K562 (cell line): ENCODE measurements around the gene LRP1. TPM values are rescaled to one million over a fixed set of nuclear protein-coding genes. Genes with fewer than 3 reads are reported as not detected.

Source experiments
- ATAC-seq: fragments of 200-7000 bp; cut with Tn5 transposase; 3 replicates; pipeline ENCODE4 v1.9.1; 2020; ENCODE audit warnings: moderate library complexity
- BruUV-seq: library from RNA; stranded (reverse); fragments of 400-500 nt; replicated peaks from 2 replicates; lab custom pipeline; 2021; lab: Mats Ljungman, UMichigan
- CTCF ChIA-PET: fragments of 300-600 bp; formaldehyde crosslinking; extraction: SDS; loops from one replicate; lab custom pipeline; 2021; ENCODE audit warnings: low intra/inter-chr PET ratio; lab: Yijun Ruan, JAX
- POLR2A ChIA-PET: fragments of 300-600, 350-650 bp; sonication (Branson Sonifier 250); formaldehyde crosslinking; extraction: SDS; loops from one replicate; lab custom pipeline; 2021; ENCODE audit warnings: antibody characterized with exemption, inconsistent platforms; lab: Yijun Ruan, JAX
- DNase-seq, 4 experiments: peaks; one replicate each; pipeline versions ENCODE4 v3.0.0 to v3.0.0-alpha.2; 2011 to 2018; ENCODE audit warnings: low spot score in 3 of 4, mixed read lengths in 3 of 4; ENCODE audit errors: extremely low read depth in 1 of 4
- FAIRE-seq: peaks from 2 replicates; lab custom pipeline; 2011; peaks lifted over from hg19 to GRCh38; lab: Jason Lieb, UNC
- H2AFZ ChIP-seq: 2 replicates; pipeline ENCODE4 v1.6.0; 2011; ENCODE audit warnings: low read depth, low read length, control low read depth, inconsistent platforms
- H3K27ac ChIP-seq: fragments of 200-600 bp; 3 replicates; pipeline ENCODE4 v1.8.0; 2011; ENCODE audit warnings: low read depth, mild to moderate bottlenecking, control low read depth, inconsistent platforms, low read length, moderate library complexity, mixed read lengths; ENCODE audit errors: extremely low read depth
- H3K27me3 ChIP-seq, 2 experiments: fragments of 300-600 bp in 1 of 2; 2 replicates in 1 of 2; 3 replicates in 1 of 2; pipeline versions ENCODE4 v1.6.0 to v1.8.0; 2011; ENCODE audit warnings: inconsistent platforms in 2 of 2, low read length in 2 of 2, mild to moderate bottlenecking in 1 of 2, mixed read lengths in 1 of 2, moderate library complexity in 1 of 2; ENCODE audit not compliant: control insufficient read depth in 2 of 2, insufficient read depth in 2 of 2
- H3K36me3 ChIP-seq: fragments of 300-600 bp; 3 replicates; pipeline ENCODE4 v1.8.0; 2011; ENCODE audit warnings: mild to moderate bottlenecking, low read length, inconsistent platforms; ENCODE audit not compliant: control insufficient read depth, insufficient read depth
- H3K4me1 ChIP-seq, 2 experiments: fragments of 200-600 bp in 1 of 2; replicated peaks in 1 of 2; 2 replicates in 1 of 2; 3 replicates in 1 of 2; pipeline versions ENCODE4 v1.5.1 to v1.8.0; 2011; ENCODE audit warnings: inconsistent platforms in 2 of 2, low read length in 2 of 2, mild to moderate bottlenecking in 1 of 2, mixed read lengths in 1 of 2, moderate library complexity in 1 of 2; ENCODE audit not compliant: control insufficient read depth in 2 of 2, insufficient read depth in 2 of 2
- H3K4me2 ChIP-seq: 2 replicates; pipeline ENCODE4 v1.6.1; 2011; ENCODE audit warnings: low read length, control low read depth, inconsistent platforms, mixed read lengths; ENCODE audit not compliant: insufficient read depth
- H3K4me3 ChIP-seq: fragments of 200-600 bp; sonication (generic), shearing (Covaris generic); 2 replicates; pipeline ENCODE4 v1.5.1; 2016; ENCODE audit warnings: control low read depth, inconsistent platforms
- H3K79me2 ChIP-seq: fragments of 200-600 bp; 3 replicates; pipeline ENCODE4 v1.8.0; 2011; ENCODE audit warnings: low read length, inconsistent platforms; ENCODE audit not compliant: control insufficient read depth, insufficient read depth
- H3K9ac ChIP-seq, 2 experiments: 2 replicates each; pipeline versions ENCODE4 v1.6.0 to v1.6.1; 2011; ENCODE audit warnings: low read depth in 2 of 2, low read length in 2 of 2, control low read depth in 1 of 2, inconsistent platforms in 1 of 2, mild to moderate bottlenecking in 1 of 2, mixed read lengths in 1 of 2; ENCODE audit not compliant: insufficient read depth in 1 of 2
- H3K9me1 ChIP-seq: one replicate; pipeline ENCODE4 v1.6.0; 2011; ENCODE audit warnings: inconsistent platforms, mild to moderate bottlenecking, low read length, moderate library complexity; ENCODE audit not compliant: control insufficient read depth, insufficient read depth
- H3K9me3 ChIP-seq: replicated peaks from 2 replicates; pipeline ENCODE4 v1.5.1; 2011; ENCODE audit warnings: low read depth, low read length, inconsistent platforms; ENCODE audit not compliant: control insufficient read depth, insufficient read depth
- H4K20me1 ChIP-seq: replicated peaks from 2 replicates; pipeline ENCODE4 v1.6.1; 2011; ENCODE audit warnings: low read length, inconsistent platforms, mixed read lengths; ENCODE audit not compliant: control insufficient read depth, insufficient read depth
- CBX1 ChIP-seq: sonication (generic); IDR thresholded peaks from 2 replicates; pipeline ENCODE4 v1.6.1; 2016; ENCODE audit warnings: antibody characterized with exemption, low read depth, mild to moderate bottlenecking
- CBX5 ChIP-seq: IDR thresholded peaks from 2 replicates; pipeline ENCODE4 v1.6.1; 2014; ENCODE audit warnings: low read depth, borderline replicate concordance
- EGR1 ChIP-seq: fragments of 450-650 bp; conservative IDR thresholded peaks from 2 replicates; pipeline ENCODE4 v1.6.1; 2017; ENCODE audit warnings: mild to moderate bottlenecking
- EP400 ChIP-seq: fragments of 450-650 bp; IDR thresholded peaks from 2 replicates; pipeline ENCODE4 v1.6.1; 2017; ENCODE audit warnings: antibody characterized with exemption, mild to moderate bottlenecking, moderate library complexity
- ERF ChIP-seq: fragments of 450-650 bp; formaldehyde crosslinking; IDR thresholded peaks from 2 replicates; pipeline ENCODE4 v1.4.0; 2020; ENCODE audit warnings: mild to moderate bottlenecking, mixed read lengths
- JUND ChIP-seq, 2 experiments: IDR thresholded peaks; 2 replicates in 1 of 2; 3 replicates in 1 of 2; pipeline ENCODE4 v1.6.1; 2011; ENCODE audit warnings: borderline replicate concordance in 2 of 2, low read depth in 2 of 2, low read length in 2 of 2, improper control_type of control experiment in 1 of 2, missing biosample characterization in 1 of 2, missing genetic modification characterization in 1 of 2, missing genetic modification reagents in 1 of 2
- NFIC ChIP-seq: fragments of 450-650 bp; IDR thresholded peaks from 2 replicates; pipeline ENCODE4 v1.6.1; 2017; ENCODE audit warnings: mild to moderate bottlenecking, inconsistent platforms
- PCBP2 ChIP-seq: fragments of 200-400 bp; formaldehyde crosslinking; IDR thresholded peaks from 2 replicates; pipeline ENCODE4 v1.6.1; 2018; ENCODE audit warnings: low read length, low read depth, mild to moderate bottlenecking, moderate library complexity; ENCODE audit not compliant: poor library complexity, severe bottlenecking
- RAD21 ChIP-seq, 2 experiments: fragments of 250-450 bp in 1 of 2; fragments of 450-650 bp in 1 of 2; sonication (Bioruptor Pico) in 1 of 2; formaldehyde crosslinking in 1 of 2; IDR thresholded peaks in 1 of 2; conservative IDR thresholded peaks in 1 of 2; 2 replicates each; pipeline versions ENCODE4 v1.4.0 to v1.8.0; 2020 to 2022; ENCODE audit warnings: mild to moderate bottlenecking in 2 of 2, moderate library complexity in 1 of 2
- RBBP5 ChIP-seq: fragments of 200-600 bp; sonication (generic); IDR thresholded peaks from 2 replicates; pipeline ENCODE4 v1.6.1; 2012; ENCODE audit warnings: borderline replicate concordance, mild to moderate bottlenecking, low read length, control low read depth, inconsistent platforms; ENCODE audit not compliant: insufficient read depth, poor library complexity, severe bottlenecking
- SAP30 ChIP-seq: fragments of 200-600 bp; sonication (generic); IDR thresholded peaks from 2 replicates; pipeline ENCODE4 v1.6.1; 2012; ENCODE audit warnings: borderline replicate concordance, low read depth, mild to moderate bottlenecking, moderate library complexity, low read length, control low read depth, inconsistent platforms; ENCODE audit not compliant: insufficient read depth, poor library complexity, severe bottlenecking
- SIN3A ChIP-seq, 2 experiments: fragments of 150-350 bp in 1 of 2; IDR thresholded peaks; 2 replicates each; pipeline ENCODE4 v1.6.1; 2011 to 2016; ENCODE audit warnings: borderline replicate concordance in 2 of 2, low read depth in 2 of 2, low read length in 2 of 2, mild to moderate bottlenecking in 2 of 2, moderate library complexity in 2 of 2; ENCODE audit not compliant: control insufficient read depth in 1 of 2
- YY1 ChIP-seq, 3 experiments: IDR thresholded peaks; 2 replicates each; pipeline ENCODE4 v1.6.1; 2011; ENCODE audit warnings: low read length in 2 of 3, mild to moderate bottlenecking in 2 of 3, moderate library complexity in 2 of 3, borderline replicate concordance in 1 of 3, control low read depth in 1 of 3, low read depth in 1 of 3; ENCODE audit not compliant: insufficient read depth in 3 of 3, insufficient replicate concordance in 2 of 3, control insufficient read depth in 1 of 3, insufficient read length in 1 of 3; ENCODE audit errors: extremely low read depth in 1 of 3
- ZBTB17 ChIP-seq: fragments of 450-650 bp; formaldehyde crosslinking; IDR thresholded peaks from 2 replicates; pipeline ENCODE4 v1.4.0; 2020; ENCODE audit warnings: mild to moderate bottlenecking
- ZEB2 ChIP-seq: fragments of 450-650 bp; IDR thresholded peaks from 2 replicates; pipeline ENCODE4 v1.6.1; 2016
- ZFX ChIP-seq: sonication (generic); formaldehyde crosslinking; IDR thresholded peaks from 2 replicates; pipeline ENCODE4 v1.8.0; 2022; ENCODE audit warnings: mild to moderate bottlenecking, missing genetic modification reagents, moderate library complexity
- ZNF121 ChIP-seq: sonication (generic); formaldehyde crosslinking; conservative IDR thresholded peaks from 2 replicates; pipeline ENCODE4 v1.8.0; 2022; ENCODE audit warnings: missing genetic modification reagents
- WGBS: fragments of 100-300 bp; shearing (Covaris generic); methylation state at CpG from one replicate; pipeline ENCODE4 v1.1.6; 2016; ENCODE audit warnings: low coverage, mixed read lengths; ENCODE audit not compliant: insufficient coverage; ENCODE audit errors: missing lambda C conversion rate; 5-methylcytosine and 5-hydroxymethylcytosine counted together
- in situ Hi-C: fragments of 300-500 bp; cut with MboI; formaldehyde crosslinking; loops from 4 replicates; pipeline ENCODE4 v1.15.0; 2018; ENCODE audit warnings: inconsistent platforms, mixed read lengths
- intact Hi-C: fragments of 100-400 bp; cut with micrococcal nuclease; formaldehyde crosslinking; loops from 2 replicates; pipeline ENCODE4 v1.14.2; 2022
- polyA plus RNA-seq, 8 experiments: library from polyadenylated mRNA; depleted of rRNA in 4 of 8; stranded (reverse) in 5 of 8; unstranded in 3 of 8; fragments of >200 nt; fragmentation: Nextera tagmentation in 2 of 8; fragmentation: Illumina TruSeq in 1 of 8; extraction: Ambion mirVana in 2 of 8; extraction: Trizol in 1 of 8; gene quantifications; 2 replicates each; pipeline versions ENCODE4 v1.2.1 to v1.2.3, GENCODE V29; 2011 to 2014; ENCODE audit warnings: inconsistent platforms in 1 of 8, missing spikeins in 1 of 8
- total RNA-seq, 7 experiments: library from RNA; depleted of rRNA in 6 of 7; stranded (reverse); fragments of >200 nt in 6 of 7; fragmentation: Illumina TruSeq in 2 of 7; extraction: Trizol in 2 of 7; gene quantifications; 2 replicates each; pipeline versions ENCODE4 v1.2.1 to v1.2.3, GENCODE V29; 2011 to 2021; ENCODE audit warnings: low replicate concordance in 1 of 7
- TF ChIP-seq, protein P1 (sequence below), 2 experiments: fragments of 450-650 bp; conservative IDR thresholded peaks; 2 replicates each; pipeline ENCODE4 v1.6.1; 2017; ENCODE audit warnings: mild to moderate bottlenecking in 2 of 2, moderate library complexity in 2 of 2

LRP1 gene
- total and polyA plus RNA-seq, 9 of the 15 experiments (the other 6 are each of a cell fraction or from before 2014, with no cell fraction given), result 0.04 to 0.64 (median 0.19) TPM; not detected in 2

DNA sequence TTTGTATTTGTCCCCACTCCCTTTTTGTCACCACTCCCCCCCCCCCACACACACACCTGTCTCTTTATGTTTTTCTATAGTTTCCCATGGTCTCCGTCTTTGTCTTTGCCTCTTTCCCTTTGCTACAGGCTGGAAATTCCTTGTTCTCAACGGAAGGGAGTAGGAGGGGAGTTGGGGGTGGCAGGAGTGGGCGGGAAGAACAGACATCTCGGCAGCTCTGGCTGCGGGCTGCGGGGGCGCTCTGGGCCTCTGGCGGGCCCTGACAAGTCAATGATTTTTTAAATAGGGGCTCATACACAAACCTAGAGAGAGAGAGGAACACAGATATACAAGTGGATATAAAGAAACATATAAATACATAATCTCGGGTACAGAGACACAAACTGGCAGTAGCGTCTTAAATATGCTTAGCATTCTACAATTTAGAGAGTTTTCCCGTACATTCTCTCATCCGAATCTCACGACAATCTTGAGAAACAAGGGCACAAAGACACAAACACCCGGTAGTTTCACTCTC, 41.7 kb upstream of the LRP1 start:
- Histone ChIP-seq H3K27me3 (no peaks in the 10 kb centered on the region), H3K36me3 (peaks cover 10% of the 10 kb centered on the region; the same call in 1 of the 3 replicates), H3K9me1 (no peaks in the 10 kb centered on the region), H3K4me1 (peaks cover 29 to 54% of the 10 kb centered on the region in 2 experiments), H2AFZ (peak overlapping the region; percentile 84), H3K4me3 (peak overlapping the region; percentile 73), H3K9me3 (no peaks in the 10 kb centered on the region), H3K27ac (peak overlapping the region; percentile 93), H3K9ac (peak overlapping the region; percentile 93 to 98), H3K79me2 (peaks cover 29% of the 10 kb centered on the region), H3K4me2 (peak overlapping the region; percentile 81), H4K20me1 (peaks cover 5% of the 10 kb centered on the region; the same call in 1 of the 2 replicates)
- CTCF ChIA-PET, result no interaction called here
- intact Hi-C loops, result loop anchor here (10.0 kb wide), 1 partner anchor 452 kb away; the partner anchor contains the start of gene BAZ2A
- BruUV-seq, result TSS peak; percentile 81
- peak; percentile 42 for ATAC-seq
- POLR2A ChIA-PET, result interaction anchor here (0.6 to 0.7 kb wide), 2 partner anchors 95 to 373 kb away, joined by 3 read pairs; no protein-coding TSS in a partner anchor
- FAIRE-seq, result no peak
- 0% methylated on average over 14 of the region's 14 CpGs for WGBS
- in situ Hi-C loops, result no loop called here
- DNase-seq, result peak; percentile 62 to 83 (median 69)
- TF ChIP-seq CBX5 (no peak), YY1 (IDR thresholded peaks at IDR 0.05; ENCODE audit: borderline replicate concordance in 1 of 3, control insufficient read depth in 1 of 3, extremely low read depth in 1 of 3, insufficient read depth in 3 of 3, insufficient read length in 1 of 3, insufficient replicate concordance in 2 of 3, low read depth in 1 of 3, low read length in 2 of 3) (no peak), ZNF121 (CRISPR knock-in tag) (no peak), RAD21 (CRISPR knock-in tag; conservative IDR thresholded peaks at IDR 0.05 in 1 of 2, IDR thresholded peaks at IDR 0.05 in 1 of 2) (peak; percentile 10 to 25; a peak in 2 of 4 replicates), CBX1 (peak; percentile 12; the same call in 1 of the 2 replicates), PCBP2 (no peak), RBBP5 (peak; percentile 8), ZEB2 (0 out of 2 replicates have a peak, but pooled peaks have one; percentile 19), ERF (CRISPR knock-in tag) (0 out of 2 replicates have a peak, but pooled peaks have one; percentile 46), JUND (IDR thresholded peaks at IDR 0.05; ENCODE audit: borderline replicate concordance, low read depth, low read length) (0 out of 2 replicates have a peak, but pooled peaks have one; percentile 1), JUND (tag; IDR thresholded peaks at IDR 0.05; ENCODE audit: borderline replicate concordance, low read depth, low read length) (no peak), SIN3A (IDR thresholded peaks at IDR 0.05; ENCODE audit: borderline replicate concordance in 2 of 2, control insufficient read depth in 1 of 2, low read depth in 2 of 2, low read length in 2 of 2) (no peak), NFIC (0 out of 2 replicates have a peak, but pooled peaks have one; percentile 2), SAP30 (peak; percentile 26), EGR1 (peak; percentile 99), EP400 (peak; percentile 48; the same call in 1 of the 2 replicates), ZFX (CRISPR knock-in tag) (peak; percentile 47), ZBTB17 (CRISPR knock-in tag) (no peak)
- TF ChIP-seq, protein P1, sequence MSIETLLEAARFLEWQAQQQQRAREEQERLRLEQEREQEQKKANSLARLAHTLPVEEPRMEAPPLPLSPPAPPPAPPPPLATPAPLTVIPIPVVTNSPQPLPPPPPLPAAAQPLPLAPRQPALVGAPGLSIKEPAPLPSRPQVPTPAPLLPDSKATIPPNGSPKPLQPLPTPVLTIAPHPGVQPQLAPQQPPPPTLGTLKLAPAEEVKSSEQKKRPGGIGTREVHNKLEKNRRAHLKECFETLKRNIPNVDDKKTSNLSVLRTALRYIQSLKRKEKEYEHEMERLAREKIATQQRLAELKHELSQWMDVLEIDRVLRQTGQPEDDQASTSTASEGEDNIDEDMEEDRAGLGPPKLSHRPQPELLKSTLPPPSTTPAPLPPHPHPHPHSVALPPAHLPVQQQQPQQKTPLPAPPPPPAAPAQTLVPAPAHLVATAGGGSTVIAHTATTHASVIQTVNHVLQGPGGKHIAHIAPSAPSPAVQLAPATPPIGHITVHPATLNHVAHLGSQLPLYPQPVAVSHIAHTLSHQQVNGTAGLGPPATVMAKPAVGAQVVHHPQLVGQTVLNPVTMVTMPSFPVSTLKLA (conservative IDR thresholded peaks at IDR 0.05), result 0 out of 4 replicates have a peak, but pooled peaks of 1 of the 2 experiments have one; percentile 22
